Muscle of back (tissue), 11 donors: ENCODE data around the gene ZNF555. TPM values are rescaled to one million over a fixed set of nuclear protein-coding genes. Genes with fewer than 3 reads are reported as not detected.
A peak's percentile ranks its signal among the peaks of the same experiment; 100 is the strongest.
"Not testable (repeated sequence)": the region's sequence is repeated elsewhere in the genome, so short reads cannot be mapped to it uniquely, and the experiment has no call there.

Source experiments
- DNase-seq, 3 donors: peaks; one replicate each; pipeline versions ENCODE4 v3.0.0 to v3.0.0-alpha.2; 2013
- polyA plus RNA-seq, 10 donors: library from polyadenylated mRNA; unstranded; fragments of 120-200 nt; gene quantifications; one replicate each; pipeline ENCODE4 v1.2.1, GENCODE V29; 2013; ENCODE audit not compliant: insufficient read length in 10 of 10

The ZNF555 gene
- polyA plus RNA-seq, 10 donors: 11.0 to 20.9 (median 13.1) TPM

- no peak for DNase-seq
Observed at GRCh38 chr19:2805991-2806649, 35.2 kb upstream of the ZNF555 start.

GRCh38 chr19:2806736-2807378, 34.4 kb upstream of the ZNF555 start:
- DNase-seq: no peak

- no peak for DNase-seq
Observed at GRCh38 chr19:2807379-2808128, 33.7 kb upstream of the ZNF555 start.

- DNase-seq: no peak
Observed at GRCh38 chr19:2808129-2808941, 32.9 kb upstream of the ZNF555 start.

GRCh38 chr19:2809387-2810140, 31.7 kb upstream of the ZNF555 start:
- no peak for DNase-seq

- no peak for DNase-seq
Observed at GRCh38 chr19:2810141-2811091, 30.9 kb upstream of the ZNF555 start.

- no peak for DNase-seq
Observed at GRCh38 chr19:2811221-2811722, 30.0 kb upstream of the ZNF555 start.

- peak in 2 of 3 donors; percentile 7 to 14 for DNase-seq
Observed at GRCh38 chr19:2811735-2812413, 29.4 kb upstream of the ZNF555 start.

GRCh38 chr19:2812414-2813234, 28.7 kb upstream of the ZNF555 start:
- no peak for DNase-seq

GRCh38 chr19:2813235-2814160, 27.8 kb upstream of the ZNF555 start:
- DNase-seq: no peak

- DNase-seq: no peak
Observed at GRCh38 chr19:2814426-2814825, 26.8 kb upstream of the ZNF555 start.

GRCh38 chr19:2815191-2815614, 26.1 kb upstream of the ZNF555 start:
- DNase-seq: no peak

- no peak for DNase-seq
Observed at GRCh38 chr19:2815923-2816322, 25.4 kb upstream of the ZNF555 start.

GRCh38 chr19:2816641-2817040, 24.6 kb upstream of the ZNF555 start:
- no peak for DNase-seq

GRCh38 chr19:2817237-2817829, 23.9 kb upstream of the ZNF555 start:
- not testable (repeated sequence) for DNase-seq

- DNase-seq: peak; percentile 94 to 98 (median 97)
Observed at GRCh38 chr19:2819540-2820111, 21.6 kb upstream of the ZNF555 start, which contains the start of gene ZNF554. ZNF554 (plus strand) TSS chr19:2819868; CDS start chr19:2820072, 204 bp downstream.
